A549 (cell line): ENCODE measurements around the gene ACVR1B. TPM values are rescaled to one million over a fixed set of nuclear protein-coding genes. Genes with fewer than 3 reads are reported as not detected.

Source experiments
- ATAC-seq, 2 experiments: fragments of 200-7000 bp in 1 of 2; fragments of >200 bp in 1 of 2; cut with Nextera tagmentation in 1 of 2; cut with Tn5 transposase in 1 of 2; 3 replicates each; pipeline versions ENCODE4 v1.8.0 to v1.9.1; 2018 to 2020; ENCODE audit warnings: mild to moderate bottlenecking in 1 of 2, moderate library complexity in 1 of 2
- CTCF ChIA-PET: fragments of 300-600 bp; sonication (Branson Sonifier 250); formaldehyde crosslinking; extraction: SDS; loops from one replicate; lab custom pipeline; 2021; ENCODE audit warnings: antibody characterized with exemption, inconsistent platforms; lab: Yijun Ruan, JAX
- POLR2A ChIA-PET: fragments of 350-600 bp; formaldehyde crosslinking; extraction: SDS; loops from one replicate; lab custom pipeline; 2021; ENCODE audit warnings: antibody characterized with exemption, inconsistent platforms; lab: Yijun Ruan, JAX
- DNase-seq, 2 experiments: peaks; one replicate each; pipeline versions ENCODE4 v3.0.0 to v3.0.0-alpha.2; 2011 to 2016; ENCODE audit warnings: low read depth in 1 of 2, low spot score in 1 of 2
- FAIRE-seq: peaks from 2 replicates; lab custom pipeline; 2011; peaks lifted over from hg19 to GRCh38; lab: Jason Lieb, UNC
- H3K27ac ChIP-seq, 2 experiments: fragments of >200 bp; sonication (Bioruptor Twin); formaldehyde crosslinking; 3 replicates each; pipeline ENCODE4 v1.5.1; 2016 to 2017
- H3K4me1 ChIP-seq: fragments of >200 bp; sonication (Bioruptor Twin); formaldehyde crosslinking; 3 replicates; pipeline ENCODE4 v1.6.1; 2016
- H3K4me2 ChIP-seq: fragments of >200 bp; sonication (Bioruptor Twin); formaldehyde crosslinking; 3 replicates; pipeline ENCODE4 v1.6.1; 2016
- H3K4me3 ChIP-seq: fragments of >200 bp; sonication (Bioruptor Twin); formaldehyde crosslinking; 3 replicates; pipeline ENCODE4 v1.5.1; 2016
- H3K9me3 ChIP-seq: fragments of >200 bp; sonication (Bioruptor Twin); formaldehyde crosslinking; 3 replicates; pipeline ENCODE4 v1.6.1; 2016
- ATOH8 ChIP-seq: fragments of 250-450 bp; sonication (Bioruptor Pico); IDR thresholded peaks from 2 replicates; pipeline ENCODE4 v1.5.0; 2020; ENCODE audit warnings: low read depth, mild to moderate bottlenecking, moderate library complexity
- CEBPB ChIP-seq, 2 experiments: fragments of >200 bp in 1 of 2; sonication (Bioruptor Twin) in 1 of 2; formaldehyde crosslinking in 1 of 2; IDR thresholded peaks; 2 replicates each; pipeline ENCODE4 v1.6.1; 2012 to 2016
- CHD4 ChIP-seq: fragments of 200-600 bp; sonication (generic); IDR thresholded peaks from 2 replicates; pipeline ENCODE4 v1.6.1; 2016; ENCODE audit warnings: antibody characterized with exemption, mild to moderate bottlenecking, borderline replicate concordance
- E2F6 ChIP-seq: IDR thresholded peaks from 2 replicates; pipeline ENCODE4 v1.6.1; 2012; ENCODE audit warnings: low read depth, borderline replicate concordance
- EHF ChIP-seq: fragments of 250-450 bp; sonication (Bioruptor Pico); IDR thresholded peaks from 2 replicates; pipeline ENCODE4 v1.5.0; 2020; ENCODE audit warnings: mild to moderate bottlenecking
- EHMT2 ChIP-seq: fragments of 200-600 bp; sonication (generic); IDR thresholded peaks from 2 replicates; pipeline ENCODE4 v1.6.1; 2016; ENCODE audit warnings: antibody characterized with exemption, low read depth, mild to moderate bottlenecking, moderate library complexity
- EP300 ChIP-seq, 2 experiments: fragments of >200 bp; sonication (Bioruptor Twin); formaldehyde crosslinking; IDR thresholded peaks; 2 replicates in 1 of 2; 3 replicates in 1 of 2; pipeline ENCODE4 v1.6.1; 2016 to 2017
- ESRRA ChIP-seq: fragments of 150-350 bp; IDR thresholded peaks from 2 replicates; pipeline ENCODE4 v1.6.1; 2014; ENCODE audit warnings: mild to moderate bottlenecking, low read length, borderline replicate concordance
- FOSL2 ChIP-seq, 2 experiments: fragments of 450-650 bp in 1 of 2; fragments of >200 bp in 1 of 2; sonication (Bioruptor Twin) in 1 of 2; formaldehyde crosslinking; IDR thresholded peaks; 2 replicates each; pipeline versions ENCODE4 v1.5.0 to v1.6.1; 2016 to 2020; ENCODE audit warnings: mild to moderate bottlenecking in 1 of 2, moderate library complexity in 1 of 2
- HES2 ChIP-seq: fragments of >200 bp; sonication (Bioruptor Twin); formaldehyde crosslinking; IDR thresholded peaks from 2 replicates; pipeline ENCODE4 v1.6.1; 2016
- HEYL ChIP-seq: fragments of 250-450 bp; sonication (Bioruptor Pico); IDR thresholded peaks from 2 replicates; pipeline ENCODE4 v1.8.0; 2021; ENCODE audit warnings: mild to moderate bottlenecking, moderate library complexity
- HMGXB4 ChIP-seq: fragments of 250-450 bp; sonication (Bioruptor Pico); IDR thresholded peaks from 2 replicates; pipeline ENCODE4 v1.5.0; 2021; ENCODE audit warnings: mild to moderate bottlenecking, moderate library complexity, borderline replicate concordance
- HOXB5 ChIP-seq: fragments of 250-450 bp; sonication (Bioruptor Pico); IDR thresholded peaks from 2 replicates; pipeline ENCODE4 v1.5.0; 2020; ENCODE audit warnings: mild to moderate bottlenecking, moderate library complexity
- JUN ChIP-seq, 2 experiments: fragments of >200 bp; sonication (Bioruptor Twin); formaldehyde crosslinking; IDR thresholded peaks; 2 replicates in 1 of 2; 3 replicates in 1 of 2; pipeline ENCODE4 v1.6.1; 2016 to 2017
- JUNB ChIP-seq: fragments of >200 bp; sonication (Bioruptor Twin); formaldehyde crosslinking; IDR thresholded peaks from 2 replicates; pipeline ENCODE4 v1.6.1; 2016
- MAFK ChIP-seq: fragments of 450-650 bp; IDR thresholded peaks from 2 replicates; pipeline ENCODE4 v1.6.1; 2014; ENCODE audit not compliant: partially characterized antibody
- MAX ChIP-seq: IDR thresholded peaks from 2 replicates; pipeline ENCODE4 v1.6.1; 2012
- NR3C1 ChIP-seq: fragments of >200 bp; sonication (Bioruptor Twin); formaldehyde crosslinking; IDR thresholded peaks from 3 replicates; pipeline ENCODE4 v1.6.1; 2017
- REST ChIP-seq: fragments of 200-600 bp; sonication (generic); IDR thresholded peaks from 2 replicates; pipeline ENCODE4 v1.6.1; 2016; ENCODE audit warnings: antibody characterized with exemption, mild to moderate bottlenecking, moderate library complexity
- RNF2 ChIP-seq: fragments of 200-600 bp; sonication (generic); IDR thresholded peaks from 2 replicates; pipeline ENCODE4 v1.6.1; 2016; ENCODE audit warnings: low read depth, mild to moderate bottlenecking, antibody characterized with exemption, moderate library complexity, borderline replicate concordance
- ZC3H11A ChIP-seq: fragments of 450-650 bp; IDR thresholded peaks from 2 replicates; pipeline ENCODE4 v1.6.1; 2014; ENCODE audit warnings: antibody characterized with exemption, mild to moderate bottlenecking
- WGBS: methylation state at CpG from one replicate; pipeline ENCODE4 v1.1.6; 2017; ENCODE audit errors: missing lambda C conversion rate; 5-methylcytosine and 5-hydroxymethylcytosine counted together
- polyA plus RNA-seq, 4 experiments: library from polyadenylated mRNA; depleted of rRNA in 3 of 4; stranded (reverse); fragments of >200 nt; fragmentation: RNase III in 1 of 4; extraction: RNeasy Plus Mini Kit Qiagen cat#74134 plus additional on column Dnase treatment in 1 of 4; gene quantifications; 2 replicates in 3 of 4; 3 replicates in 1 of 4; pipeline ENCODE4 v1.2.3, GENCODE V29; 2011 to 2017

Gene ACVR1B
- polyA plus RNA-seq, 2 of the 4 experiments (the other 2 are of a cell fraction) = 15.2 to 18.4 TPM

- Histone ChIP-seq H3K4me1 (no peaks in the 10 kb centered on the region), H3K9me3 (no peaks in the 10 kb centered on the region), H3K4me2 (no peak overlapping the region), H3K4me3 (no peak overlapping the region), H3K27ac (no peak overlapping the region)
- FAIRE-seq = no peak
- WGBS = 65% methylated on average over 5 of the region's 5 CpGs
- ATAC-seq = no peak
- no peak for DNase-seq
- ChIA-PET CTCF (interaction anchor here (0.6 to 9.1 kb wide), 3 partner anchors 10 to 89 kb away, joined by 3 to 69 read pairs (median 4); no protein-coding TSS in a partner anchor), POLR2A (no interaction called here)
- TF ChIP-seq CEBPB (IDR thresholded peaks at IDR 0.05) (no peak), FOSL2 (IDR thresholded peaks at IDR 0.05) (no peak), FOSL2 (CRISPR knock-in tag; IDR thresholded peaks at IDR 0.05) (no peak), HOXB5 (CRISPR knock-in tag) (no peak), JUN (IDR thresholded peaks at IDR 0.05) (no peak), REST (no peak), ESRRA (no peak), MAFK (no peak)
Measured at GRCh38 chr12:51932218-51933076, 19.1 kb upstream of the ACVR1B start.

- no peak overlapping the region for H3K4me2 ChIP-seq
- CTCF ChIA-PET = interaction anchor here (0.9 to 9.1 kb wide), 4 partner anchors 10 to 59 kb away, joined by 3 to 69 read pairs (median 4); no protein-coding TSS in a partner anchor
- no peak for TF ChIP-seq CEBPB (IDR thresholded peaks at IDR 0.05)
- TF ChIP-seq MAX = no peak
- no peak for TF ChIP-seq NR3C1
- TF ChIP-seq REST = no peak
- TF ChIP-seq ZC3H11A = no peak
- TF ChIP-seq HES2 = no peak
- TF ChIP-seq HEYL (CRISPR knock-in tag) = no peak
- no peak for TF ChIP-seq RNF2
- no peak for TF ChIP-seq HMGXB4
- no peak for TF ChIP-seq CHD4
- TF ChIP-seq EHF (CRISPR knock-in tag) = no peak
- no peak for TF ChIP-seq FOSL2 (IDR thresholded peaks at IDR 0.05)
- TF ChIP-seq FOSL2 (CRISPR knock-in tag; IDR thresholded peaks at IDR 0.05) = no peak
- no peak for TF ChIP-seq E2F6
- TF ChIP-seq JUNB = no peak
- TF ChIP-seq EP300 (IDR thresholded peaks at IDR 0.05) = no peak
- no peak for TF ChIP-seq MAFK
- no peak for TF ChIP-seq EHMT2
- no peak for TF ChIP-seq ATOH8 (CRISPR knock-in tag)
- H3K4me3 ChIP-seq = no peak overlapping the region
- no peak overlapping the region for H3K27ac ChIP-seq
- POLR2A ChIA-PET = no interaction called here
- no peaks in the 10 kb centered on the region for H3K4me1 ChIP-seq
- WGBS = 67% methylated on average over 4 of the region's 4 CpGs
- no peaks in the 10 kb centered on the region for H3K9me3 ChIP-seq
- FAIRE-seq (no peak), DNase-seq (no peak), ATAC-seq (no peak)
Measured at GRCh38 chr12:51934080-51934479, 17.4 kb upstream of the ACVR1B start.
